ENCODE data around the gene PMVK.

Gene PMVK

GRCh38 chr1:154945962-154946850, 9.7 kb upstream of the PMVK start:
- no peak for DNase-seq (ENCODE audit: low read depth)

GRCh38 chr1:154945160-154945961, 8.8 kb upstream of the PMVK start:
- DNase-seq (ENCODE audit: low read depth) = no peak

DNA sequence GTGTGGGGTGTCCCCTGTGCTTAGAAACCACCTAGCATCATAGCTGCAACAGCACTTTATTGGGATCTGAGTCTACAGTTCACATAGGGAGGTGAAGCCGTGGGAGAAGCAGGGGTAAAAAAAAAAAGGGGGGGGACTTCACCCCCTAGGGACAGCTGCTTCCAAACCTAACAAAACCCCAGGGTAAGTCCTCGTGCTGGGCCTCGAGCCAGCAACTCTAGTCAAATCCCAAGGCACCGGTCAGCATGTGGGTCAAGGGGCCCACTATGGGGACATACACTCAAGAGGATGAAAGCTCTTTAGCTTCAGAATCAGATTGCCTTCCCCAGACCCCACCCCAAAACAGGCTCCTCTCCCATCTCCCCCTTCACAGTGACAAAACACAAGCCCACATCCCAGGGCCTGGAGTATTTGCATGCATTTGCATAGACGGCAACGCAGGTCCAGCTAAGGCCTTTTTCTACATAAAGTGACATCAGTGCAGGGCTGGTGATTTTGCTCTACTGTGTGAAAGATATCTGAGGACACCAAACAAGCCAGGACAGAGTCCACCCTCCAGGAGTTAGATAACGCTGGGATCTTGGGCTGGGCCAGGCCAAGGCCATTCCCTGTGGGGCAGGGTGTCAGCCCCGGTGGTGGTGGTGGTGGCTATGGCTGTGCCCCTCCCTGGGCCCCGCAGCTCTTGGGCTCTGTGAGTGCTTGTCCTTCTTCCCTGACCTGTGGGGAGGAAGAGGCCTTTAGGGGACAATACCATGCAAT, 8.1 kb upstream of the PMVK start:
- no peak for DNase-seq (ENCODE audit: low read depth)

DNA sequence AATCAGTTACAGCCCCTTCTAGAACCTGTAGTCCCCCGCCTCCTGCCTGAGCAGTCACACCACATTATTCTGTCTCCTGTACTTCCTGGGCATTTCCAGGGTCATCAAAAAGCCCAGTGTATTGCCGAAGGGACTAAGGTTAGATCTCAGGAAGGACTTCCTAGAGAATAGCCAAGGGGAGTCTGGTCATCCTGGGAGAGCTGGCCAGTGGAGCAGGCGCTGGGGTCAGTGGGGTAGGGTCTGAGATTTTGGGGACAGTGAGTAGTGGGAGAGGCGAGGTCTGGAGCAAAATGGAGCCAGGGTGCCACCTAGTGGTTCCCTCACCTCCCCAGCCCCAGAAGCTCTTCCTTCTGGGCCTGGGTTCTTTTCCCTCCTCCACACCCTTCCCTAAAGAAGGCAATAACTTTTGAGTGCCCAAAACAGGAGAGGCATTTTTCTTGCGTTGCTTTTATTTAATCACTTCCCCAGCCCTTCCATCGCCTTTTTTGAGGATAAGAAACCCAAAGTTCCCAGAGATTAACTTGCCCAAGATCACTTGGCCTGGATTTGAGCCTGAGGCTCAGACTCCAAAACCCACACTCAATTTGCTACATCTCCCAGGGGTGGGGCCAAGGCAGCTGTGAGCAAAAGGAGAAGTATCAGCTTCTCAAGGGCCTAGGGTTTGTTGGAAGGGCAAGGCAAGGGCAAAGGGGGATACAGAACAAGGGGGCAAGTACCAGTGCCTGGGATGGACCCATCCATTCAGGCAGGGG, 7.3 kb upstream of the PMVK start:
- no peak for DNase-seq (ENCODE audit: low read depth)

- no peak for DNase-seq (ENCODE audit: low read depth)
Observed at GRCh38 chr1:154941333-154942013, 5.0 kb upstream of the PMVK start.

- DNase-seq (ENCODE audit: low read depth) = no peak
Observed at GRCh38 chr1:154940651-154941194, 4.2 kb upstream of the PMVK start.

GRCh38 chr1:154940213-154940560, 3.7 kb upstream of the PMVK start:
- no peak for DNase-seq (ENCODE audit: low read depth)

- no peak for DNase-seq (ENCODE audit: low read depth)
Observed at GRCh38 chr1:154938604-154939399, 2.3 kb upstream of the PMVK start.

GRCh38 chr1:154937988-154938386, 1.5 kb upstream of the PMVK start:
- DNase-seq (ENCODE audit: low read depth) = no peak

DNA sequence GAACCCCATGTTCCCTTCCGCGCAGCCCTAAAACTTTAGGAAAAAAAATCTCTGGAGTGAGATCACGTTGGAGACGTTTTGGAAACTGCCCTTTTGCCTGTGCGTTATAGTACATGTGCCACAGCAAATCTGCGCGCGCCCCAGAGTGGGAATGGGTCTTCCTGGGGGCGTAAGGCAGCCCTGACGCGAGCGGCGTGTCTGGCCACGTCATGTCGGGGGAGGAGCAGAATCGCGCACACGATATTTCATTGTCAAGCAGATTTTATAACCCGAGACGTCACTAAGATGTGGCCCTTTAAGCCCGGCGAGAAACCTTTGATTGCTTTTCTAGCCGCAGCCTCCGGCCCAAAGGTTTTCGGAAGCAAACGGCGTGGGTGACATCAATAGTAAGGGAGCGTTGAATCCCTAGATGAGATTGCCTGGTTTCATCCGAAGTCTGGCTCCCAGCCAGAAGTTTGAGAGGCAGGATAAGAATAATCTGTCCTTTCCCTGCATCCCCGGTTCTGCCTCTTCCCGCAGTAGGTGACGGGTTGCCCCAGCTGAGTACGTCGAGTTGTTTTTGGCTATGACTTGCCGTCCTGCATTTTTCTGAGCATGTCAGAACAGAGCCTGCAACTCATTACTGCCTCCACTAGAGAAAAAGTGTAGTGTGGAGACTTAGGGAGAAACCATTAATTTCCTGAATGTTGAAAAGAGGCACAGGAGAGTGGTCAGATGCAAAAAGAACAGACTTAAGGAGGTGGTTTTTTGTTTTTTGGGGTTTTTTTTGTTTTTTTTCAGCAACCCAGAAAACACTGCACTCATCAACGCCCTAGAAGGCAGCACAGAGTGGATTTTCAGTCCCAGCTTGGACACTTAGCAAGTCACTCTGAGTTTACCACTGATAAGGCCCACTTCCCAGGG, 817 bp upstream of the PMVK start:
- peak; percentile 75 for DNase-seq (ENCODE audit: low read depth)

GRCh38 chr1:154935749-154936554, 567 bp downstream of the PMVK start:
- DNase-seq (ENCODE audit: low read depth) = no peak

GRCh38 chr1:154934358-154934948, 2.1 kb downstream of the PMVK start:
- DNase-seq (ENCODE audit: low read depth) = no peak

- DNase-seq (ENCODE audit: low read depth) = no peak
Observed at GRCh38 chr1:154931940-154932487, 4.5 kb downstream of the PMVK start.

DNA sequence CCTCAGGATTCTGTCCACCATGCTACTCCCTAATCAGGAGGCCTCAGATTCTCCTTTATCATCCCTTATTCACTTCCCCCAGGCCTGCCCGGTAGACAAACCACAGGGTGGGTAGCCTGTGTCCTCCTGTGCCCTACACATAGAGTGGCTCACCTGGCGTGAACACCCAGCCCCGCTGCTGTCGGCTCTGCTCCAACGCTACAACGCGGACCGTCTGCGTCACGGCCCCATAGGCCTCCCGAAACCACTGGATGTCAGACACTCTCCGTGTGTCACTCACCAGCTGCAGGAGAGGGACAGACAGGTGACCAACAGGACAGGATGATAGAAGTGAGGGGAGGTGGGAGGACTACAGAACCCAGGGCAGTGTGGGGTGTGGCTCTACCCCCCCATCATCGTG, 10.3 kb downstream of the PMVK start:
- no peak for DNase-seq (ENCODE audit: low read depth)

DNA sequence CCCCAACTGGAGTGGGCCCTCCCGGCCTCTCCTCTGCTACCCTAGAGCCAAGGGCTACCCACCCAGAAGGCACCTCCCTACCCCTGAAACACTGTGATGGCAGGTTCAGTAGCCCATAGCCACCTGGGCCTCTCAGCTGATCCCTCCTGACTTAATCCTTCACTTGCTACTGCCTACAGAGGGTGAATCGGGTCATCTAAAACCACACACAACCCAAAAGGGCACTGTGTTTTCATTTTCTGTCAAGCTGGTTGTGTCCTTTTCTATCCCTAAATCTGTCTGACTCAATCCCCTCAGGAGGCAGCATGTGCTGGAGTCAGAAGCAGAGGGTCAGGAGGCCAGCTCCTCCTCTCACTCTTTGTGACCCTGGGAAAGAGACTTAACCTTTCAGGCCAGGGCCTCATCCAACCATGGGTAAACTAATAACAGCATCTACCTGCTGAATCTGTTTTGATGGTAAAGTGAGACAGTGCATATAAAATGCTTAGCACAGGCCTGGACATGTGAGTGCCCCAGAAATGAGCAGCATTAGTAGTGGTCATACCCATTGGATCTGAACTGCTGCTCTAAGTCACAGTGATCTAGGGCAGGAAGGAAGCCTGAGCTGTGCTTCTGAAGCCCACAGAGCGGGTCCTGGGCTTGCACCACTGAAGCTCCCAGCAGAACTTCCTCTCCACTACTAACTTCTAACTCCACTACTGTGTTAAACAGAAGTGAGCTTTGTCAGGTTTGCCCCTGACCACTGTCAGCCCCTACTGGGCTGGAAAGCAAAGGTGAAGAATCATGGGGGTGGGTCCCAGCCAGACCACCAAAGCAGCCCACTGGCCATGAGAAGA, 11.0 kb downstream of the PMVK start:
- DNase-seq (ENCODE audit: low read depth) = no peak

DNA sequence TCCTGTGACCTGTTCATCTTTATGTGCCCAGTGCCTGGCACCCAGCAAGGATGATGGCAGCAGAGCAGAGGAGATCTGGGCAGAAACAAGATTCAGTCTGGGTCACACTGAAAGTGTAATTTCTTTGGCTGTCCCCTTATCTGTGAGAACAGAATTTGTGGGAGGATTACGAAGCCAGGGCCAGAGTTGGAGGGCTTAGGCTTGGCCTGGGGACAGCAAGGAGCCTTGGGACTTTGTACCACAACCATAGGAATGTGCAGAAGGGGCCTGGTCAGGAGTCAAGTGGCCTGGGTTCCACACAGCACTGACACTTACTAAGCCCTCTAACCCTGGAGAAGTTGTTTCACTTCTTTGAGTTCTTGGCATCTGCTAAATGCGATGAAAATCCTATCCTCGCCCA, 12.8 kb downstream of the PMVK start:
- DNase-seq (ENCODE audit: low read depth) = no peak

- no peak for DNase-seq (ENCODE audit: low read depth)
Observed at GRCh38 chr1:154913273-154913672, 23.2 kb downstream of the PMVK start.
